WTC11 (cell line): ENCODE measurements around the gene ENHO. TPM values are rescaled to one million over a fixed set of nuclear protein-coding genes. Genes with fewer than 3 reads are reported as not detected.

Source experiments
- ATAC-seq: fragments of 200-7000 bp; cut with Tn5 transposase; 2 replicates; pipeline ENCODE4 v1.10.0; 2021; ENCODE audit warnings: mild to moderate bottlenecking, moderate library complexity
- CTCF ChIA-PET: fragments of 300-600 bp; sonication (Branson Sonifier 250); formaldehyde crosslinking; loops from one replicate; lab custom pipeline; 2021; ENCODE audit warnings: antibody characterized with exemption; lab: Charles Lee
- POLR2A ChIA-PET: fragments of 350-600 bp; sonication (Branson Sonifier 250); formaldehyde crosslinking; loops from one replicate; lab custom pipeline; 2021; ENCODE audit warnings: antibody characterized with exemption; lab: Charles Lee
- DNase-seq: peaks from one replicate; pipeline ENCODE4 v3.0.0; 2021; ENCODE audit warnings: low spot score
- H3K27ac Mint-ChIP-seq: 2 replicates; pipeline ENCODE4 v1.8.0; 2021; ENCODE audit warnings: mixed read lengths
- H3K27me3 Mint-ChIP-seq: 2 replicates; pipeline ENCODE4 v1.8.0; 2021; ENCODE audit warnings: low read depth, mild to moderate bottlenecking, moderate library complexity, mixed read lengths
- H3K36me3 Mint-ChIP-seq: 2 replicates; pipeline ENCODE4 v1.8.0; 2021; ENCODE audit warnings: mixed read lengths
- H3K4me1 Mint-ChIP-seq: 2 replicates; pipeline ENCODE4 v1.8.0; 2022; ENCODE audit warnings: mixed read lengths
- H3K4me3 Mint-ChIP-seq: 2 replicates; pipeline ENCODE4 v1.8.0; 2021; ENCODE audit warnings: mild to moderate bottlenecking, moderate library complexity, mixed read lengths
- H3K9me3 Mint-ChIP-seq: 2 replicates; pipeline ENCODE4 v1.8.0; 2021; ENCODE audit warnings: mixed read lengths
- ATF1 ChIP-seq: sonication (generic); formaldehyde crosslinking; IDR thresholded peaks from 2 replicates; pipeline ENCODE4 v1.8.1; 2023; ENCODE audit warnings: mild to moderate bottlenecking, moderate library complexity, missing genetic modification reagents
- ESRRA ChIP-seq: sonication (generic); formaldehyde crosslinking; IDR thresholded peaks from 2 replicates; pipeline ENCODE4 v1.8.1; 2022; ENCODE audit warnings: mild to moderate bottlenecking, missing genetic modification reagents, borderline replicate concordance
- FOXP1 ChIP-seq: sonication (generic); formaldehyde crosslinking; IDR thresholded peaks from 2 replicates; pipeline ENCODE4 v1.8.0; 2022; ENCODE audit warnings: missing genetic modification reagents, mild to moderate bottlenecking, moderate library complexity, borderline replicate concordance
- NR1H2 ChIP-seq: sonication (generic); formaldehyde crosslinking; IDR thresholded peaks from 2 replicates; pipeline ENCODE4 v1.9.0; 2021; ENCODE audit warnings: mild to moderate bottlenecking, moderate library complexity, missing genetic modification reagents
- RORB ChIP-seq: fragments of 250-450 bp; sonication (Bioruptor Pico); IDR thresholded peaks from 2 replicates; pipeline ENCODE4 v1.9.0; 2021; ENCODE audit warnings: mild to moderate bottlenecking
- SMAD3 ChIP-seq: sonication (generic); formaldehyde crosslinking; IDR thresholded peaks from 2 replicates; pipeline ENCODE4 v1.8.0; 2022; ENCODE audit warnings: missing genetic modification reagents, mild to moderate bottlenecking, borderline replicate concordance
- SP1 ChIP-seq: sonication (generic); formaldehyde crosslinking; conservative IDR thresholded peaks from 2 replicates; pipeline ENCODE4 v1.8.1; 2022; ENCODE audit warnings: missing genetic modification reagents
- TEAD4 ChIP-seq: sonication (generic); formaldehyde crosslinking; IDR thresholded peaks from 2 replicates; pipeline ENCODE4 v1.8.0; 2022; ENCODE audit warnings: mild to moderate bottlenecking, missing genetic modification reagents
- total RNA-seq: library from RNA; stranded (reverse); gene quantifications from 3 replicates; pipeline ENCODE4 v1.2.3, GENCODE V29; 2021
- TF ChIP-seq, protein P1 (sequence below): sonication (generic); formaldehyde crosslinking; IDR thresholded peaks from 2 replicates; pipeline ENCODE4 v1.8.0; 2022; ENCODE audit warnings: missing genetic modification reagents
- TF ChIP-seq, protein P2 (sequence below): fragments of 250-450 bp; sonication (Bioruptor Pico); IDR thresholded peaks from 2 replicates; pipeline ENCODE4 v1.9.0; 2021; ENCODE audit warnings: mild to moderate bottlenecking
- TF ChIP-seq, protein P3 (sequence below): sonication (generic); formaldehyde crosslinking; IDR thresholded peaks from 2 replicates; pipeline ENCODE4 v1.8.1; 2023; ENCODE audit warnings: mild to moderate bottlenecking, missing genetic modification reagents, moderate library complexity
- TF ChIP-seq, protein P4 (sequence below): sonication (generic); formaldehyde crosslinking; IDR thresholded peaks from 2 replicates; pipeline ENCODE4 v1.8.1; 2022; ENCODE audit warnings: mild to moderate bottlenecking, missing genetic modification reagents, moderate library complexity, borderline replicate concordance
- TF ChIP-seq, protein P5 (sequence below): sonication (generic); formaldehyde crosslinking; IDR thresholded peaks from 2 replicates; pipeline ENCODE4 v1.8.1; 2022; ENCODE audit warnings: low read depth, missing genetic modification reagents, borderline replicate concordance
- TF ChIP-seq, protein P6 (sequence below): fragments of 250-450 bp; sonication (Bioruptor Pico); IDR thresholded peaks from 2 replicates; pipeline ENCODE4 v1.9.0; 2021; ENCODE audit warnings: mild to moderate bottlenecking, borderline replicate concordance

The ENHO gene
- total RNA-seq, 1 experiment from 2014 or later = 28.3 TPM

DNA sequence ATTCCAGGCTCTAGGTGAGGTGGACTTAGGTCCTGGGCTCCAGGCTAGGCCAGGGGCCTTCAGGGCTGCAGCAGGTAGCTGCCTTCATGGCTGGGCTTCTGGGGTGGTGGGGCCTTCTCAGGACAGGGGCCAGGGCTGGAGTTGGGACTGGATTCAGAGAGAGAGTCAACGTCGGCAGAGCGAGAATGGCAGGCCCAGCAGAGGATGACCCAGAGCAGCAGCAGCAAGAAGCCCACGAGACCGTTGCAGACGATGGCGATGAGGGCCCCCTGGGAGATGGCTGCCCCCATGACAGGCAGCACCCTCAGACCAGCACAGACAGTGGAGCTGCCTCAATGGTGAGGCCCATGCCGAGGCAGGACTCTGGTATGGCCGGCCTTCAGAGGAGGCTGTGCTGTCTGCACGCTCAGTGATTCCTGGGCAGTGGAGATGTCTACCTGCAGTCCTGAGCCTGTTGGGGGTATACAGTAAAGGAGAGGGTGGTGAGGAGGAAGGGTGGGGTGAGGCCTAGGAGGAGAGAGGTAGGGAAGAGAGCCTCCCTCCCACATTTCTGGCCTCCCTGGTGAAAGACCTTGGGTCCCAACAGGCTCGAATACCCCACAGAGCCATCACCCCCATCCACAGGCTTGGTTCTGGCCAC lies 1.3 kb downstream of the ENHO start (continued):
- TF ChIP-seq, protein P1, sequence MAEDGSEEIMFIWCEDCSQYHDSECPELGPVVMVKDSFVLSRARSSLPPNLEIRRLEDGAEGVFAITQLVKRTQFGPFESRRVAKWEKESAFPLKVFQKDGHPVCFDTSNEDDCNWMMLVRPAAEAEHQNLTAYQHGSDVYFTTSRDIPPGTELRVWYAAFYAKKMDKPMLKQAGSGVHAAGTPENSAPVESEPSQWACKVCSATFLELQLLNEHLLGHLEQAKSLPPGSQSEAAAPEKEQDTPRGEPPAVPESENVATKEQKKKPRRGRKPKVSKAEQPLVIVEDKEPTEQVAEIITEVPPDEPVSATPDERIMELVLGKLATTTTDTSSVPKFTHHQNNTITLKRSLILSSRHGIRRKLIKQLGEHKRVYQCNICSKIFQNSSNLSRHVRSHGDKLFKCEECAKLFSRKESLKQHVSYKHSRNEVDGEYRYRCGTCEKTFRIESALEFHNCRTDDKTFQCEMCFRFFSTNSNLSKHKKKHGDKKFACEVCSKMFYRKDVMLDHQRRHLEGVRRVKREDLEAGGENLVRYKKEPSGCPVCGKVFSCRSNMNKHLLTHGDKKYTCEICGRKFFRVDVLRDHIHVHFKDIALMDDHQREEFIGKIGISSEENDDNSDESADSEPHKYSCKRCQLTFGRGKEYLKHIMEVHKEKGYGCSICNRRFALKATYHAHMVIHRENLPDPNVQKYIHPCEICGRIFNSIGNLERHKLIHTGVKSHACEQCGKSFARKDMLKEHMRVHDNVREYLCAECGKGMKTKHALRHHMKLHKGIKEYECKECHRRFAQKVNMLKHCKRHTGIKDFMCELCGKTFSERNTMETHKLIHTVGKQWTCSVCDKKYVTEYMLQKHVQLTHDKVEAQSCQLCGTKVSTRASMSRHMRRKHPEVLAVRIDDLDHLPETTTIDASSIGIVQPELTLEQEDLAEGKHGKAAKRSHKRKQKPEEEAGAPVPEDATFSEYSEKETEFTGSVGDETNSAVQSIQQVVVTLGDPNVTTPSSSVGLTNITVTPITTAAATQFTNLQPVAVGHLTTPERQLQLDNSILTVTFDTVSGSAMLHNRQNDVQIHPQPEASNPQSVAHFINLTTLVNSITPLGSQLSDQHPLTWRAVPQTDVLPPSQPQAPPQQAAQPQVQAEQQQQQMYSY (CRISPR knock-in tag) = no peak

DNA sequence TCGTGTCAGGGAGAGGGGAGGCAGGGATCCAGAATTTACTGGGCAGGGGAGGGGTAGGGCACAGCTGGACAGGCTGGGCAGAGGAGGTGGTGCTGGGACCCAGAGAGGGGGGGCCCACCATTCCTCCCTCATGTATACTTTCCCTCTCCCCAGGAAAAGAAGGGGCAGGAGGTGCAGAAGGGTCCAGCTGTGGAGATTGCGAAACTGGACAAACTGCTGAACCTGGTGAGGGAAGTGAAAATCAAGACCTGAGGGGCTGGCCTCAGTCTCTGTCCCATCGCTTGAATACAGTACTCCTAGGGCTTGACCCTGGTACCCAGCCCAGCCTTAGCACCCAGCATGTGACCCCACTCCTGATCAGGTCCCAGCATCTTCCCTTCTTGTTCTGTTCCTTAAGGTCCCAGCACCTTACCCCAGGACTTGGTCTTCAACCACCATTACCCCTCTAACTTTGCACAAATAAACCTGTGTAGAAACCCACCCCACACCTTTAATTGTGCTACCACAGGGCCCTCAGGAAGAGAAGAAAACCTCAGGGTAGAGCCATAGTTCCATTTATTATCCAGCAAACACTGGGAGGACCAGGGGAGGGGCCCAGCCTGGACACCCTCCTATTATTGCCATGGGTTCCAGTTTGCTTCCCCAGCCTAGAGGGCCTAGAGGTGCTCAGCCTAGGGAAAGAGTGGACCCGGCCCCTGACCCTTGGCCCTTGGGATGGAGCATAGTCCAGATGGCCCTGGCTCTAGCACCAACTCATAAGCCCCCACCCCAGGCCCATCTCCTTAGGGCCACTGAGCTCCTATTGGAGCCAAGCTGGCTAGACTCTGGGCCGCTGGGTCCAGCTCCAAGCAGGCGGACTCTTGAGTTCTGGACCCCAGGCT lies 2.0 kb downstream of the ENHO start:
- Mint-ChIP-seq H3K4me1 (peaks cover 20% of the 10 kb centered on the region), H3K27me3 (peaks cover 30% of the 10 kb centered on the region), H3K36me3 (no peaks in the 10 kb centered on the region), H3K9me3 (no peaks in the 10 kb centered on the region), H3K27ac (no peak overlapping the region), H3K4me3 (peak overlapping the region; percentile 51; the same call in 1 of the 2 replicates)
- TF ChIP-seq, protein P2, sequence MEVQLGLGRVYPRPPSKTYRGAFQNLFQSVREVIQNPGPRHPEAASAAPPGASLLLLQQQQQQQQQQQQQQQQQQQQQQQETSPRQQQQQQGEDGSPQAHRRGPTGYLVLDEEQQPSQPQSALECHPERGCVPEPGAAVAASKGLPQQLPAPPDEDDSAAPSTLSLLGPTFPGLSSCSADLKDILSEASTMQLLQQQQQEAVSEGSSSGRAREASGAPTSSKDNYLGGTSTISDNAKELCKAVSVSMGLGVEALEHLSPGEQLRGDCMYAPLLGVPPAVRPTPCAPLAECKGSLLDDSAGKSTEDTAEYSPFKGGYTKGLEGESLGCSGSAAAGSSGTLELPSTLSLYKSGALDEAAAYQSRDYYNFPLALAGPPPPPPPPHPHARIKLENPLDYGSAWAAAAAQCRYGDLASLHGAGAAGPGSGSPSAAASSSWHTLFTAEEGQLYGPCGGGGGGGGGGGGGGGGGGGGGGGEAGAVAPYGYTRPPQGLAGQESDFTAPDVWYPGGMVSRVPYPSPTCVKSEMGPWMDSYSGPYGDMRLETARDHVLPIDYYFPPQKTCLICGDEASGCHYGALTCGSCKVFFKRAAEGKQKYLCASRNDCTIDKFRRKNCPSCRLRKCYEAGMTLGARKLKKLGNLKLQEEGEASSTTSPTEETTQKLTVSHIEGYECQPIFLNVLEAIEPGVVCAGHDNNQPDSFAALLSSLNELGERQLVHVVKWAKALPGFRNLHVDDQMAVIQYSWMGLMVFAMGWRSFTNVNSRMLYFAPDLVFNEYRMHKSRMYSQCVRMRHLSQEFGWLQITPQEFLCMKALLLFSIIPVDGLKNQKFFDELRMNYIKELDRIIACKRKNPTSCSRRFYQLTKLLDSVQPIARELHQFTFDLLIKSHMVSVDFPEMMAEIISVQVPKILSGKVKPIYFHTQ = no peak
- no peak for TF ChIP-seq ATF1 (CRISPR knock-in tag)
- TF ChIP-seq, protein P3, sequence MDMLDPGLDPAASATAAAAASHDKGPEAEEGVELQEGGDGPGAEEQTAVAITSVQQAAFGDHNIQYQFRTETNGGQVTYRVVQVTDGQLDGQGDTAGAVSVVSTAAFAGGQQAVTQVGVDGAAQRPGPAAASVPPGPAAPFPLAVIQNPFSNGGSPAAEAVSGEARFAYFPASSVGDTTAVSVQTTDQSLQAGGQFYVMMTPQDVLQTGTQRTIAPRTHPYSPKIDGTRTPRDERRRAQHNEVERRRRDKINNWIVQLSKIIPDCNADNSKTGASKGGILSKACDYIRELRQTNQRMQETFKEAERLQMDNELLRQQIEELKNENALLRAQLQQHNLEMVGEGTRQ = no peak
- TF ChIP-seq TEAD4 = no peak
- TF ChIP-seq, protein P4, sequence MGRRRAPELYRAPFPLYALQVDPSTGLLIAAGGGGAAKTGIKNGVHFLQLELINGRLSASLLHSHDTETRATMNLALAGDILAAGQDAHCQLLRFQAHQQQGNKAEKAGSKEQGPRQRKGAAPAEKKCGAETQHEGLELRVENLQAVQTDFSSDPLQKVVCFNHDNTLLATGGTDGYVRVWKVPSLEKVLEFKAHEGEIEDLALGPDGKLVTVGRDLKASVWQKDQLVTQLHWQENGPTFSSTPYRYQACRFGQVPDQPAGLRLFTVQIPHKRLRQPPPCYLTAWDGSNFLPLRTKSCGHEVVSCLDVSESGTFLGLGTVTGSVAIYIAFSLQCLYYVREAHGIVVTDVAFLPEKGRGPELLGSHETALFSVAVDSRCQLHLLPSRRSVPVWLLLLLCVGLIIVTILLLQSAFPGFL (CRISPR knock-in tag) = no peak
- TF ChIP-seq, protein P5, sequence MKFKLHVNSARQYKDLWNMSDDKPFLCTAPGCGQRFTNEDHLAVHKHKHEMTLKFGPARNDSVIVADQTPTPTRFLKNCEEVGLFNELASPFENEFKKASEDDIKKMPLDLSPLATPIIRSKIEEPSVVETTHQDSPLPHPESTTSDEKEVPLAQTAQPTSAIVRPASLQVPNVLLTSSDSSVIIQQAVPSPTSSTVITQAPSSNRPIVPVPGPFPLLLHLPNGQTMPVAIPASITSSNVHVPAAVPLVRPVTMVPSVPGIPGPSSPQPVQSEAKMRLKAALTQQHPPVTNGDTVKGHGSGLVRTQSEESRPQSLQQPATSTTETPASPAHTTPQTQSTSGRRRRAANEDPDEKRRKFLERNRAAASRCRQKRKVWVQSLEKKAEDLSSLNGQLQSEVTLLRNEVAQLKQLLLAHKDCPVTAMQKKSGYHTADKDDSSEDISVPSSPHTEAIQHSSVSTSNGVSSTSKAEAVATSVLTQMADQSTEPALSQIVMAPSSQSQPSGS (CRISPR knock-in tag) = no peak
- TF ChIP-seq FOXP1 (CRISPR knock-in tag) = no peak
- TF ChIP-seq, protein P6, sequence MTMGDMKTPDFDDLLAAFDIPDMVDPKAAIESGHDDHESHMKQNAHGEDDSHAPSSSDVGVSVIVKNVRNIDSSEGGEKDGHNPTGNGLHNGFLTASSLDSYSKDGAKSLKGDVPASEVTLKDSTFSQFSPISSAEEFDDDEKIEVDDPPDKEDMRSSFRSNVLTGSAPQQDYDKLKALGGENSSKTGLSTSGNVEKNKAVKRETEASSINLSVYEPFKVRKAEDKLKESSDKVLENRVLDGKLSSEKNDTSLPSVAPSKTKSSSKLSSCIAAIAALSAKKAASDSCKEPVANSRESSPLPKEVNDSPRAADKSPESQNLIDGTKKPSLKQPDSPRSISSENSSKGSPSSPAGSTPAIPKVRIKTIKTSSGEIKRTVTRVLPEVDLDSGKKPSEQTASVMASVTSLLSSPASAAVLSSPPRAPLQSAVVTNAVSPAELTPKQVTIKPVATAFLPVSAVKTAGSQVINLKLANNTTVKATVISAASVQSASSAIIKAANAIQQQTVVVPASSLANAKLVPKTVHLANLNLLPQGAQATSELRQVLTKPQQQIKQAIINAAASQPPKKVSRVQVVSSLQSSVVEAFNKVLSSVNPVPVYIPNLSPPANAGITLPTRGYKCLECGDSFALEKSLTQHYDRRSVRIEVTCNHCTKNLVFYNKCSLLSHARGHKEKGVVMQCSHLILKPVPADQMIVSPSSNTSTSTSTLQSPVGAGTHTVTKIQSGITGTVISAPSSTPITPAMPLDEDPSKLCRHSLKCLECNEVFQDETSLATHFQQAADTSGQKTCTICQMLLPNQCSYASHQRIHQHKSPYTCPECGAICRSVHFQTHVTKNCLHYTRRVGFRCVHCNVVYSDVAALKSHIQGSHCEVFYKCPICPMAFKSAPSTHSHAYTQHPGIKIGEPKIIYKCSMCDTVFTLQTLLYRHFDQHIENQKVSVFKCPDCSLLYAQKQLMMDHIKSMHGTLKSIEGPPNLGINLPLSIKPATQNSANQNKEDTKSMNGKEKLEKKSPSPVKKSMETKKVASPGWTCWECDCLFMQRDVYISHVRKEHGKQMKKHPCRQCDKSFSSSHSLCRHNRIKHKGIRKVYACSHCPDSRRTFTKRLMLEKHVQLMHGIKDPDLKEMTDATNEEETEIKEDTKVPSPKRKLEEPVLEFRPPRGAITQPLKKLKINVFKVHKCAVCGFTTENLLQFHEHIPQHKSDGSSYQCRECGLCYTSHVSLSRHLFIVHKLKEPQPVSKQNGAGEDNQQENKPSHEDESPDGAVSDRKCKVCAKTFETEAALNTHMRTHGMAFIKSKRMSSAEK (CRISPR knock-in tag) = no peak
- no peak for TF ChIP-seq NR1H2
- no peak for TF ChIP-seq SMAD3
- no peak for TF ChIP-seq SP1 (CRISPR knock-in tag)
- TF ChIP-seq ESRRA (CRISPR knock-in tag) = no peak
- TF ChIP-seq RORB = no peak
- no peak for DNase-seq
- ATAC-seq = no peak
- ChIA-PET POLR2A (no interaction called here), CTCF (interaction anchor here (0.8 to 3.0 kb wide), 5 partner anchors 11 to 71 kb away, joined by 3 to 17 read pairs (median 14); no protein-coding TSS in a partner anchor)
